Hematopoietic multipotent progenitor cell treated with erythropoietin and hydrocortisone succinate and interleukin-3 and kit ligand, for 6 days (in vitro differentiated cells): ENCODE data around the gene SOX21.

Experiments used
- DNase-seq: peaks from one replicate; pipeline ENCODE4 v3.0.0-alpha.2; 2015

Gene SOX21

GRCh38 chr13:94708031-94708859 is 4.1 kb downstream of the SOX21 start:
- DNase-seq, result no peak

- DNase-seq, result no peak
Measured at GRCh38 chr13:94707400-94708021, 4.8 kb downstream of the SOX21 start.

GRCh38 chr13:94706843-94707399 is 5.4 kb downstream of the SOX21 start:
- DNase-seq, result no peak

GRCh38 chr13:94706101-94706842 is 6.1 kb downstream of the SOX21 start:
- no peak for DNase-seq

GRCh38 chr13:94705081-94706030 is 7.0 kb downstream of the SOX21 start:
- no peak for DNase-seq

- no peak for DNase-seq
Measured at GRCh38 chr13:94704377-94705080, 7.8 kb downstream of the SOX21 start.

- no peak for DNase-seq
Measured at GRCh38 chr13:94703721-94704314, 8.5 kb downstream of the SOX21 start.

DNA sequence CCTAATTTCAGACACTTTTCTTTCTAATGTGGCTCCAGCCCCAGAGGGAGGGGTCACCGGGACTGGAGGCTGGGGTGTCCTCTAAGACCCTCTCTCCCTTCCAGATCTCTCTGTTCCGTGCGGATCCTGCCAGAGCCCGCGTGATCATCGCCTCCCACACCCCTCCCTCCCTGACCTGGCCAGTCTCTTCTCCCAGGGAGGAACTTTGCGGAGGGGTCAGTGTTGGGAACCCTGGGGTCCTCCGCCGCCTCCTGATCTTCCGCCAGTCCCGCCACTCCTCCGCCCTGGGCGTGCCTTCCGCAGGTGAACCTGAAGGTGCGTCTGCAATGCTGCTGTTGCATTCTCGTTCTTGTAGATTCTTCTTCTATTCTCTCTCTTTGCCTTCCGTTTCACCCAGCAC is 9.1 kb downstream of the SOX21 start:
- no peak for DNase-seq

GRCh38 chr13:94702181-94703041 is 9.9 kb downstream of the SOX21 start:
- no peak for DNase-seq

DNA sequence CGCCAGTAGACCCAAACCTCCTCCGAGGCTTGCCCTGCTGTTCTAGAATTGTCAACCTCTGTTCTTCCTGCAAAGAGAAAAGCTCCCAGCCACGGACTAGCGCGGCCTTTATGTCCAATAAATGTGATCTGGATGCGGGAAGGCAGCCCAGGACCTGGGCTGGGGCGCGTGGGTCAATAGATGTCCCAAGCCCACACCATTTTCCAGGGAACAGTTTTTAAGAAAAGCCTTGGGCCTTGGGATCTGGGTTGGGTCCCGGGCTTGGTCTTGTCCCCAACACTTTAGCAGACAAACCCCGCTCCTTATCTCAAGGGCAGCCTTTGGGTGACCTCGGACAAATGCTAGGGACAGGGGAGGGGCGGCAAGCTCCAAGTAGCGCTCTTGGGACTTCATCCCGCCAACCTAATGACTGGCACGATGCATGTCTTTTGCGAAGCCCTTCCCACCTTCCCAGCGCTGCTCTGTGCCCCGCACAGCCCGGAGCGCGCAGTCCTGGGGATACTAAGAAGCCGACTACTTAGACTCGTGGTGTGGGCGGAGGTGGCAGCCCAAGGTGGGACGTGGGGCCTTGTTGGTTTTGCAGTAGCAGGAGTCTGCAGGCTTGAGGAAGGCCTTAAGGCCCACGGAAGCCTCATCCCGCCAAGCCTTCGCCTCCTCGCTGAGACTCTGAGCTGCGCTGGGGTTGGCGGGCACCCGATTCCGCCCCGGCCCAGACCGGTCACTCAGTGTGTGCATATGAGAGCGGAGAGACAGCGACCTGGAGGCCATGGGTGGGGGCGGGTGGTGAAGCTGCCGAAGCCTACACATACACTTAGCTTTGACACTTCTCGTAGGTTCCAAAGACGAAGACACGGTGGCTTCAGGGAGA is 10.8 kb downstream of the SOX21 start:
- DNase-seq, result no peak

DNA sequence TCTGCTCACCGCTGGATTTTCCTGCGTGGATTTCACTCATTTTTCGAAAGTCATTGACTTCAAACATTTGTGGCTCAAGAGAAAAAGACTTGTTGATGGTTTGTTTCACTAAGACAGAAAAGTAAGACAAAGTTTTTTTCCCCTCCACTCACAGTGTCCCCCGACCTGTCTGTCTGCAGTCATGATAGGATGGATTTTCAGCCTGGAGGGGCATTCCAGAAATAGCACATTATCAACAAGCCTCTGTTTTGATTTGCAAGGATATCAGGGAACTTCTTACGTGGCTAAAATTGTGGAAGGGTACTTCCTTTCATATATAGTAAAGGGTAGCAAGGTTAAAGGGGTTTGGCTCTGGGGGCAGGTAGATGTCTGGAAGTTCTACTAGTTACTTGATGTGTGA is 11.8 kb downstream of the SOX21 start:
- no peak for DNase-seq

- no peak for DNase-seq
Measured at GRCh38 chr13:94700051-94700535, 12.3 kb downstream of the SOX21 start.

- no peak for DNase-seq
Measured at GRCh38 chr13:94696171-94696570, 16.2 kb downstream of the SOX21 start.

- no peak for DNase-seq
Measured at GRCh38 chr13:94692030-94692429, 20.3 kb downstream of the SOX21 start.

DNA sequence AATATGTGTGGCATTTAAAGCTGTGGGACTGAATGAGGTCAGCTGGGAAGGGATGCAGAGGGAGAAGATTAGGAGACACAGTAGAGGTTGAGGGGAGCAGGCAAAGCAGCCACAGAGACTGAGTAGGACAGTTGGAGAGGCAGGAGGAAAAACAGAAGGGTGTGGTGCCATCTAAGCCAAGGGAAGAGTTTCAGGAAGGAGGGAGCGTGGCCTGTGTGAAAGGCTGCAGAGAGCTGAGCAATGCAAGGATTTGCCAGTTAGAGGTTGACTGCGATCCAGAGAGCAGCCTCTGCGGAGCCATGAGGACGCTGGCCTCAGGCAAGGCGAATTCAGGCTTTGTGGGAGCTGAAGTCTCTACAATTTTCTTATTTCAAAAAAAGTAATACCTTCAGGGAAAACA is 28.9 kb downstream of the SOX21 start:
- DNase-seq, result no peak

DNA sequence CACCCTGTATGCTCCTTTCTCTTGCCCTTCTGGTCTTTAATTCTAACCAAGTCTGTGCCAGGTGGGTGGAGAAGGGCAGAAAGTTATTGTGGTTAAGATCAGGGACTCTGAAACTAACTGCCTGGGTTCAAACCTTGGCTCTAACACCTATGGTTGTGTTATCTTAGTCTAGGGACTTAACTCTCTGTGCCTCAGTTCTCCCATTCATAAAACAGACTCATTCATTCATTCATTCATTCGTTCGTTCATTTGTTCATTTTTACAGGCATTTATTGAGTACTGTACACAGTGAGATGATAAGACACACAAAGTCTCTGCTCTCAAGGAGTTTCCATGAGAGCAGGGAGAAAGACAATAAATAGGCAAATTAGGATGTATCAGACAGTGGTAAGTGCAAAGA is 30.1 kb downstream of the SOX21 start:
- DNase-seq, result no peak

DNA sequence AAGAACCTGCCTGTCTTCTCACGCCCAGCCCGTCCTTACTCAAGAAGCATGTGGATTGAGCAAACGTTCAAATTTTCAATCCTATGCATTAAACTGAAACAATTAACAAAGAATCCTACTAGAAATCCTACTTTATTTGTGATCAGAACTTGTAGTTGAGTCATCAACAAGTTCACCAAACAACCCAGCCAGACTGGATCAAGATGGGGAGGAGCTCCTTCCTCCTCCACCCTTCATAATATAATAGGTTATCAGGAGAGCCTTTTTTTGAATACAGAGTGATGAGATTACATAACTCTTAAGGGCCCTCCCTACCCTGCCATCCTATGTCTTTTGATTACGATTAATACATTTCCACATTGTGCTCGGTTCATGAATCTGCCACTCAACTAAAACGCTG is 32.7 kb downstream of the SOX21 start:
- no peak for DNase-seq

DNA sequence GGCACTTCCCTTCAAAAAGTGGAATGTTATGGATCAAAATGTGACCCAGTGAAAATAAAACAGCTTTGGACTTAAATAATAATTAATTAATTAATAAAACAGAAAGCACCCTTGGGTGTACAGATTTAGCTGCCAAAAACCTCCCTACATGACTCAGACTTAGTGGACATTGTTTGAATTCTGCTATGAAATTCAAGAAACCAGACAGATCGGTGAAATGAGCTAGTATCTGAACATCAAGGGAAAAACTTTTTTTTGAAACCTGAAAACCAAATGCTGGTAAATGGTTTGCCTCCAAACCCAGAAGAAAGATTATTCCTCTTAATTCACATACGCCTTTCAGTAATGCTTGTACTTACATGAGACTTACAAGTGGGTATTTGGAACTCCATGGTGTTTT is 33.5 kb downstream of the SOX21 start:
- no peak for DNase-seq

DNA sequence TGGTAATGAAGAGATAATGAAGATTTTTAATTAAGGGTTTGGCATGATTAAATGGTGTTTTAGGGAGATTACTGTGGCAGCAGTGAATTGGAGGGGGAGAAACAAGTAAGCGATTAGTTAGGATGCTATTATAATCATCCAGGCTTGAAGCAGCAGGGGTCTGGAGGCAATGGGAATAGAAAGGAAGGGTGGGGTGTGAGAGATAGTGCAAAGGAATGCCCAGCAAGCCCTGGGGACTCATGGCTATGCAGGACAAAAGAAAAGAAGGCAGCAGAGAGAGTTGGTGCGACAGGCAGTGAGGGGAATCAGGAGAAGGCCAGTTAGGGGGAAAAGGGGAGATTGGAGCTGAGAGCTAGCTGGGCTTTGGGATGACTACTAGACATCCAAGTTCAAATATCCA is 34.5 kb downstream of the SOX21 start:
- DNase-seq, result no peak
